Activated T-helper 2 cell treated with anti-CD3 and anti-CD28 coated beads, Interferon-gamma antibody, Interleukin-2, Interleukin-4, amounts not matched to agents 10 μg/mL and 5 μg/mL and 100 μg/mL, durations not matched to agents 14 hours and 24 hours and 36 hours (primary cell): Measurements from ENCODE around the gene PDXDC1. TPM values are rescaled to one million over a fixed set of nuclear protein-coding genes. Genes with fewer than 3 reads are reported as not detected.
"Not testable (repeated sequence)": the region's sequence is repeated elsewhere in the genome, so short reads cannot be mapped to it uniquely, and the experiment has no call there.

Source experiments
- DNase-seq: peaks from one replicate; pipeline ENCODE4 v3.0.0; 2021; ENCODE audit warnings: low spot score
- H3K27ac Mint-ChIP-seq: one replicate; pipeline ENCODE4 v1.8.0; 2021; ENCODE audit warnings: mixed read lengths
- H3K27me3 Mint-ChIP-seq: one replicate; pipeline ENCODE4 v1.8.0; 2021; ENCODE audit warnings: low read depth, mixed read lengths
- H3K36me3 Mint-ChIP-seq: one replicate; pipeline ENCODE4 v1.8.0; 2021; ENCODE audit warnings: low read depth, mixed read lengths
- H3K4me1 Mint-ChIP-seq: one replicate; pipeline ENCODE4 v1.8.0; 2021; ENCODE audit warnings: low read depth, mixed read lengths
- H3K4me3 Mint-ChIP-seq: one replicate; pipeline ENCODE4 v1.8.0; 2021; ENCODE audit warnings: low read depth, mild to moderate bottlenecking, moderate library complexity, mixed read lengths
- H3K9me3 Mint-ChIP-seq: one replicate; pipeline ENCODE4 v1.8.0; 2021; ENCODE audit warnings: mixed read lengths
- intact Hi-C: fragments of 100-400 bp; cut with micrococcal nuclease; formaldehyde crosslinking; loops from one replicate; pipeline ENCODE4 v1.15.1; 2023
- total RNA-seq: library from RNA; stranded (reverse); gene quantifications from 2 replicates; pipeline ENCODE4 v1.2.3, GENCODE V29; 2022

PDXDC1 gene
- total RNA-seq, 1 donor from 2014 or later: 56.5 TPM

- intact Hi-C loops: no loop called here
- H3K27ac Mint-ChIP-seq: no peak overlapping the region
- H3K4me3 Mint-ChIP-seq: no peak overlapping the region
- H3K27me3 Mint-ChIP-seq: peaks cover 4% of the 10 kb centered on the region
- DNase-seq: no peak
- no peaks in the 10 kb centered on the region for H3K9me3 Mint-ChIP-seq
- no peaks in the 10 kb centered on the region for H3K36me3 Mint-ChIP-seq
- no peaks in the 10 kb centered on the region for H3K4me1 Mint-ChIP-seq
These were observed 15.9 kb upstream of the PDXDC1 start for GRCh38 chr16:14958970-14959369.

- no peaks in the 10 kb centered on the region for H3K9me3 Mint-ChIP-seq
- peaks cover 7% of the 10 kb centered on the region for H3K27me3 Mint-ChIP-seq
- H3K4me3 Mint-ChIP-seq: no peak overlapping the region
- H3K36me3 Mint-ChIP-seq: no peaks in the 10 kb centered on the region
- no peak overlapping the region for H3K27ac Mint-ChIP-seq
- no peak for DNase-seq
- intact Hi-C loops: no loop called here
- no peaks in the 10 kb centered on the region for H3K4me1 Mint-ChIP-seq
These were observed 13.2 kb upstream of the PDXDC1 start for GRCh38 chr16:14961405-14962186.

GRCh38 chr16:14963281-14964173 is 11.3 kb upstream of the PDXDC1 start:
- H3K4me1 Mint-ChIP-seq: no peaks in the 10 kb centered on the region
- no peak overlapping the region for H3K4me3 Mint-ChIP-seq
- peaks cover 9% of the 10 kb centered on the region for H3K27me3 Mint-ChIP-seq
- intact Hi-C loops: no loop called here
- no peak overlapping the region for H3K27ac Mint-ChIP-seq
- DNase-seq: no peak
- H3K9me3 Mint-ChIP-seq: no peaks in the 10 kb centered on the region
- no peaks in the 10 kb centered on the region for H3K36me3 Mint-ChIP-seq

GRCh38 chr16:14965328-14965727 is 9.5 kb upstream of the PDXDC1 start:
- intact Hi-C loops: no loop called here
- H3K4me3 Mint-ChIP-seq: no peak overlapping the region
- no peak for DNase-seq
- H3K9me3 Mint-ChIP-seq: no peaks in the 10 kb centered on the region
- no peaks in the 10 kb centered on the region for H3K36me3 Mint-ChIP-seq
- H3K27me3 Mint-ChIP-seq: peaks cover 9% of the 10 kb centered on the region
- H3K27ac Mint-ChIP-seq: no peak overlapping the region
- H3K4me1 Mint-ChIP-seq: no peaks in the 10 kb centered on the region

- not testable (repeated sequence) for H3K36me3 Mint-ChIP-seq
These were observed 5.0 kb upstream of the PDXDC1 start for GRCh38 chr16:14969795-14970194.

GRCh38 chr16:14971621-14972228 is 3.1 kb upstream of the PDXDC1 start:
- H3K27ac Mint-ChIP-seq, H3K4me3 Mint-ChIP-seq, DNase-seq, H3K4me1 Mint-ChIP-seq, H3K36me3 Mint-ChIP-seq, H3K9me3 Mint-ChIP-seq, H3K27me3 Mint-ChIP-seq, intact Hi-C loops: not testable (repeated sequence)

More at GRCh38 chr16:14969795-14970194, 5.0 kb upstream of the PDXDC1 start:
- H3K9me3 Mint-ChIP-seq, H3K4me1 Mint-ChIP-seq, H3K4me3 Mint-ChIP-seq, intact Hi-C loops, H3K27me3 Mint-ChIP-seq, DNase-seq, H3K27ac Mint-ChIP-seq: not testable (repeated sequence)

GRCh38 chr16:14973785-14974322 is 972 bp upstream of the PDXDC1 start:
- H3K27ac Mint-ChIP-seq, H3K27me3 Mint-ChIP-seq, H3K9me3 Mint-ChIP-seq, DNase-seq, H3K36me3 Mint-ChIP-seq, intact Hi-C loops: not testable (repeated sequence)
- H3K4me3 Mint-ChIP-seq: peak overlapping the region; percentile 30
- peaks cover 11% of the 10 kb centered on the region for H3K4me1 Mint-ChIP-seq

GRCh38 chr16:14974331-14974655 is 533 bp upstream of the PDXDC1 start:
- H3K36me3 Mint-ChIP-seq, DNase-seq, H3K9me3 Mint-ChIP-seq, H3K27me3 Mint-ChIP-seq, intact Hi-C loops: not testable (repeated sequence)
- H3K27ac Mint-ChIP-seq: peak overlapping the region; percentile 70
- peak overlapping the region; percentile 83 for H3K4me3 Mint-ChIP-seq
- peaks cover 11% of the 10 kb centered on the region for H3K4me1 Mint-ChIP-seq

- H3K9me3 Mint-ChIP-seq, H3K36me3 Mint-ChIP-seq, H3K27me3 Mint-ChIP-seq, intact Hi-C loops: not testable (repeated sequence)
- peak overlapping the region; percentile 49 for H3K27ac Mint-ChIP-seq
- H3K4me3 Mint-ChIP-seq: peak overlapping the region; percentile 83
- H3K4me1 Mint-ChIP-seq: peaks cover 11% of the 10 kb centered on the region
- peak; percentile 28 for DNase-seq
These were observed 780 bp downstream of the PDXDC1 start for GRCh38 chr16:14975418-14976194.

- H3K36me3 Mint-ChIP-seq, H3K27ac Mint-ChIP-seq, intact Hi-C loops, H3K9me3 Mint-ChIP-seq, H3K4me3 Mint-ChIP-seq, DNase-seq, H3K27me3 Mint-ChIP-seq: not testable (repeated sequence)
- H3K4me1 Mint-ChIP-seq: peaks cover 13% of the 10 kb centered on the region
These were observed 2.3 kb downstream of the PDXDC1 start for GRCh38 chr16:14976971-14977736.

GRCh38 chr16:14978281-14978680 is 3.5 kb downstream of the PDXDC1 start:
- H3K4me3 Mint-ChIP-seq: not testable (repeated sequence)

GRCh38 chr16:14978908-14979307 is 4.1 kb downstream of the PDXDC1 start:
- H3K36me3 Mint-ChIP-seq, H3K4me3 Mint-ChIP-seq, H3K27me3 Mint-ChIP-seq, intact Hi-C loops, DNase-seq, H3K9me3 Mint-ChIP-seq, H3K27ac Mint-ChIP-seq: not testable (repeated sequence)
- H3K4me1 Mint-ChIP-seq: peaks cover 13% of the 10 kb centered on the region

More at GRCh38 chr16:14978281-14978680, 3.5 kb downstream of the PDXDC1 start:
- intact Hi-C loops, H3K27ac Mint-ChIP-seq, DNase-seq, H3K9me3 Mint-ChIP-seq, H3K27me3 Mint-ChIP-seq, H3K36me3 Mint-ChIP-seq: not testable (repeated sequence)
- H3K4me1 Mint-ChIP-seq: peaks cover 13% of the 10 kb centered on the region
